Adipocyte (in vitro differentiated cells): ENCODE data around the gene TBX21.

Experiments used
- DNase-seq: peaks from one replicate; pipeline ENCODE4 v3.0.0-alpha.2; 2015; ENCODE audit warnings: low read depth
- H3K27me3 ChIP-seq: replicated peaks from 2 replicates; pipeline ENCODE4 v1.7.0; 2013; ENCODE audit warnings: mild to moderate bottlenecking, low read length, moderate library complexity; ENCODE audit not compliant: control insufficient read depth, insufficient read depth
- H3K36me3 ChIP-seq: 2 replicates; pipeline ENCODE4 v1.7.0; 2013; ENCODE audit warnings: low read length, mild to moderate bottlenecking, moderate library complexity; ENCODE audit not compliant: control insufficient read depth, insufficient read depth, severe bottlenecking
- H3K4me1 ChIP-seq: 2 replicates; pipeline ENCODE4 v1.7.0; 2013; ENCODE audit warnings: mild to moderate bottlenecking, low read length, moderate library complexity; ENCODE audit not compliant: control insufficient read depth, insufficient read depth
- H3K4me3 ChIP-seq: 2 replicates; pipeline ENCODE4 v1.7.0; 2013; ENCODE audit warnings: mild to moderate bottlenecking, low read length, moderate library complexity
- H3K9ac ChIP-seq: 2 replicates; pipeline ENCODE4 v1.7.0; 2013; ENCODE audit warnings: mild to moderate bottlenecking, low read length, moderate library complexity
- H3K9me3 ChIP-seq: 2 replicates; pipeline ENCODE4 v1.7.0; 2013; ENCODE audit warnings: mild to moderate bottlenecking, low read length, moderate library complexity; ENCODE audit not compliant: control insufficient read depth

The TBX21 gene

DNA sequence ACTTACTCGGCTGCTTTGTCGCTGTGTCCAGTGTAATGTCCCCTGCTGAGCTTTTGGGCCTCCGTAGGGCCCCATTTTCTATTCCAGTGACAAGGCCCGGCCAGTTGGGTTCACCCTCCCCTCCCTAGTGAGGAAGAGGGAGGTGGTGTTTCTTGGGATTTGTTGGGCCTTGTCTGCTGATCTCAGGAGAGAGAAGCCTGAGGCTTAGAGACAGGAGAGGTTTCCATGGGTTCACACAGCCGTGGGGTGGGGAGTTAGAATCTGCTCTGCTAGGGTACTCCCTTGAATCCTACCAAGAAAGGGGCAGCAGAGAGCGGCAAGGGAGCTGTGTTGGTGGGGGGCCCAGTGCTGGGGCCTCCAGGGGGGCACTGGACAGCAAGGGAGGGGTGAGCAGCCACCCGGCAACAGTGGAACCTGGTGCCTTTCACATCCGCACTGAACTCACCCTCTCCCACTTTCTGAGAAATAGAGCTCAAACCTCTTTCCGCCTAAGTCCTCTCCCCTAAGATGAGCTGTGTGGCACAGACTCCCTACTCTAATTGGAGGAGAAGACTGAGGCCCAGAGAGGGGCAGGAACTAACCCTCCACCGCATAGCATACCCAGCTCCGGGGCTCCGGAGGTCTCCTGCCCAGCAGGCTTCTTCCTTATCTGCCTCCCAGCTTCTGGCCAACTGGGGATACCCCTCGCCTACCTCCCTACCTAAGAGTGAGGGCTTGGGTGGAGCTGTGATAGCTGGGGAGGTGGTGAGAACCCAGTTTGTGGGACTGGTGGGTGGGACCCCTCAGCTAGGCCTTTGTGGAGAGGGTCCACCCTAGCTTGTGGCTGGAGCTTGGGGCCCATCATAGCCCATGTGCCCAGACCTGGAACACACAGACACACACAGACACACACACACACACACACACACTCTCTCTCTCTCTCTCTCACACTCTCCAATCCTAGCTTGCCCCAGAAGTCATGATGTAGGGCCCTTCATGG, 32.3 kb upstream of the TBX21 start:
- Histone ChIP-seq H3K36me3 (peaks cover 55% of the 10 kb centered on the region), H3K4me3 (no peak overlapping the region), H3K27me3 (no peaks in the 10 kb centered on the region), H3K9me3 (no peaks in the 10 kb centered on the region), H3K9ac (no peak overlapping the region), H3K4me1 (peaks cover 5% of the 10 kb centered on the region)
- DNase-seq, result no peak

DNA sequence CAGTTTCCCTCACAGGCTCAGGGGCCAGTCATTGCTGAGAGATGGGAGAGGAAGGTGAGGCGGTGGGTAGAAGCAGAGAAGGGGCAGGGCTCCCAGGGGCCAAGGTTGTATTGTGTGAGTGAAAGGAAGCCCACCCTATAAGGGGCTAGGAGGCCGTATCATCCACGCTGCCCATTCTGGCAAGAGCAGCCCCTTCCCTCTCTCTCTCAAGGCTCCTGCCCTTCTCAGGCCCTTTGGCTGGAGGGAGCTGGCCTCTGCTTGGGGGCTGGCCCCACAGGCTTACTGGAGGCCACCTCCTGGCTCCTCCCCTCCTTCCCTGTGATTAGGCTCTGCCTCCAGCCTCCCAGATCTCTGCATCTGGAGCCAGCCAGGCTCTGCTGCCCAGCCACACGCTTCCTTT, 31.4 kb upstream of the TBX21 start:
- no peak for DNase-seq
- no peak overlapping the region for H3K4me3 ChIP-seq
- H3K9me3 ChIP-seq, result no peaks in the 10 kb centered on the region
- no peaks in the 10 kb centered on the region for H3K27me3 ChIP-seq
- peaks cover 55% of the 10 kb centered on the region for H3K36me3 ChIP-seq
- peaks cover 5% of the 10 kb centered on the region for H3K4me1 ChIP-seq
- no peak overlapping the region for H3K9ac ChIP-seq

DNA sequence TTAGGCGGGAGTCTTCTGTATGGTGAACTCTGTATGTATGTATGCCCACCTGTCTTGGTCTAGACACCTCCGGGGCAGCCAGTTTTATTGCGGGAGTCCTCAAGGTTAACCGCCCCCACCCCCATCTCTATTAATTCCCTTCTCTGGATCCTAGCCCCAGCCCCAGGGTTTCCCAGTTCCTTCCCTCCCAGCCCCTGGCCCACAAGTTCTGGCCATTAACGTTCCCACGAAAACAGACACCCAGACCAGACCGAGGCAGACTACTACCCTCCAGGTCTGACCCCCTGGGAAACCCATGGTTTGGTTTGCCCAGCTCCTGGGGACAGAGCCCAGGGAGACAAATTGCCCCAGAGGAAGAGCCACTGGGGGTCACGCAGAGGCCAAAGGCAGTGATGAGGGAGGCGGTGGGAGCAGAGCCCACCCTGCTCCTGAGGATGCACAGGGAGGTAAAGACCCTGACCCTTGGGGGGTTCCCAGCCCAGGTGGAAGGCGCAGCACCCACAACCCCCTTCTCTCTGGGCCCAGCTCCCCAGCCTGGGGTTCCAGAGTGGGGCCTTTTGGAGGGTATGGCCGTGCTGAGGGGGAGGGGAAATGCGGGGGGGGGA, 30.5 kb upstream of the TBX21 start:
- no peak overlapping the region for H3K4me3 ChIP-seq
- peaks cover 49% of the 10 kb centered on the region for H3K36me3 ChIP-seq
- no peaks in the 10 kb centered on the region for H3K9me3 ChIP-seq
- H3K9ac ChIP-seq, result no peak overlapping the region
- H3K27me3 ChIP-seq, result no peaks in the 10 kb centered on the region
- H3K4me1 ChIP-seq, result peaks cover 11% of the 10 kb centered on the region
- DNase-seq, result no peak

DNA sequence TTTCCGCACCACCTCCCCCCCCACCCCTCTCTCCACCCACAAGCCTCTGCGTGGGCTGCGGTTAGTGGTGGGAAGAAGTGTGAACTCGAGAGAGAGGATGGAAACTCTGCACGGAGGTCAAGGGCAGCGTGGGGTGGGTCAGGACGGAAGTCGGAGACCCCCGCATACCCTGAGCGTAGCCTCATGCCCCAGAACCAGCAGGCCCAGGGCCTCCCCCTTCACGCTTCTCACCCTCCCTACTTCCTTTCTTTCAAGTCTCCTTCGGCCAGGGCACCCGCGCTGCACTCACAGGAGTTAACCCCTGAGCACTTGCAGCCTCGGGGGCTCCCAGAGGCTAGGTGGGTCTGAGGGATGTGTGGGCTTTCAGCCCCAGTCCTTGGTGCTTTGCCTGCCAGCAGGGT, 29.8 kb upstream of the TBX21 start:
- Histone ChIP-seq H3K4me3 (no peak overlapping the region), H3K9ac (no peak overlapping the region), H3K4me1 (peaks cover 11% of the 10 kb centered on the region), H3K36me3 (peaks cover 49% of the 10 kb centered on the region), H3K27me3 (no peaks in the 10 kb centered on the region), H3K9me3 (no peaks in the 10 kb centered on the region)
- no peak for DNase-seq

DNA sequence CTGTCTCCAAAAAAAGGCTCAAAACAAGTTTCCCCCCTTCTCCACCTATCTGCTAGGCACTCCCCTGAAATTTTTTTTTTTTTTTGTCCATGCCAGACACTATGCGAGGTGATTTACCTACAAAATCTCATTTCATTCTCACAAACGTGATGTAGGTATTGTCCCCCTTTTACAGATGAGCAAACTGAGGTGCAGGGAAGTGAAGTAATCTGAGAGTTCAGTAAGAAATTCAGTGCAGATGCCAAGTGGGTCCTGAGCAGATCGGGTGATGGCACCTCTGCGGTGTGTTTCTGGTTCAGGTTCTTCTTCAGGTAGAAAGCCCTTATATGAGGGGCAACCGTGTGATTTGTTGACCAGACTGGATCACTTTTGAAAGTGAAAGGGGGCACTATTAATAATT, 29.4 kb upstream of the TBX21 start:
- H3K36me3 ChIP-seq, result peaks cover 45% of the 10 kb centered on the region
- H3K9me3 ChIP-seq, result no peaks in the 10 kb centered on the region
- H3K4me3 ChIP-seq, result no peak overlapping the region
- no peak overlapping the region for H3K9ac ChIP-seq
- peaks cover 11% of the 10 kb centered on the region for H3K4me1 ChIP-seq
- DNase-seq, result no peak
- H3K27me3 ChIP-seq, result no peaks in the 10 kb centered on the region

DNA sequence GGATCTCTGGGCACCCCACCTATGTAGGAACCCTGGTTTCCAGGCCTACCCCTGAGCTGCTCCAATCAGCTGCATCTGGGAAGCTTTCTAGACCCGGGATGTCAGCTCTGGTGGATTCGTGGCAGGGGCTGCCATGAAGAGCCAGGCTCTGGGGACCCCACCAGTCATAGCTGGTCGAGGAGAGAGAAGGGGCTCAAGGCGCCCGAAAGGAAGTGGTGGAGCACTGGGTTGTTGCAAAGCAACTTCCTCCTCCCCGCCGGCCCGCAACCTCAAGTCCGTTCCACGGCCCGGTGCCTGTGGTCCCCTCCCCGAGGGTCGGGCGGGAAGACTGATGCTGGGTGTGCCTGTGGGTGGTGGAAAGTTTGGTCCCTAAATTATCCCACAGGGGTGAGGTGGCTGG, 28.9 kb upstream of the TBX21 start:
- no peak for DNase-seq
- Histone ChIP-seq H3K36me3 (peaks cover 42% of the 10 kb centered on the region), H3K27me3 (no peaks in the 10 kb centered on the region), H3K9ac (no peak overlapping the region), H3K4me1 (peaks cover 11% of the 10 kb centered on the region), H3K9me3 (no peaks in the 10 kb centered on the region), H3K4me3 (no peak overlapping the region)

DNA sequence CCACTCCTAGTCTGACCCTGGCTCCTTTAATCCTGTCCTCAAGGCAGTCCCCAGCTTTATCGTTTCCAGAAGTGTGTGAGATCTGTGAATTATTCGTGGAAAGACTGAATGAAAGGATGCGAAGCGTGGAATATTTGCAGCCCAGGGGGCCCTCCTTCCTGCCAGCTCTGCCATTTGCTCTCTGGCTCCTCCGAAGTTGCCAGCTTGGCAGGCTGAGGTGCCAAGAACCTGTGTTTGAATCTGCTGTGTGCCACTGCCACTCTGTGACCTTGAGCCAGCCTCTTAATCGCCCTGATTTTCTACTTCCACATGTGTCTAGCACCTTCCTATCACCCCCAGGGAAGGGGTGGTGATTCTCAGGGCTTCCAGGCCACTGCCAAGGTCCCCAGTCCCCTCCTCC, 28.3 kb upstream of the TBX21 start:
- Histone ChIP-seq H3K4me1 (peaks cover 11% of the 10 kb centered on the region), H3K36me3 (peaks cover 39% of the 10 kb centered on the region), H3K9me3 (no peaks in the 10 kb centered on the region), H3K4me3 (no peak overlapping the region), H3K27me3 (no peaks in the 10 kb centered on the region), H3K9ac (no peak overlapping the region)
- DNase-seq, result no peak

DNA sequence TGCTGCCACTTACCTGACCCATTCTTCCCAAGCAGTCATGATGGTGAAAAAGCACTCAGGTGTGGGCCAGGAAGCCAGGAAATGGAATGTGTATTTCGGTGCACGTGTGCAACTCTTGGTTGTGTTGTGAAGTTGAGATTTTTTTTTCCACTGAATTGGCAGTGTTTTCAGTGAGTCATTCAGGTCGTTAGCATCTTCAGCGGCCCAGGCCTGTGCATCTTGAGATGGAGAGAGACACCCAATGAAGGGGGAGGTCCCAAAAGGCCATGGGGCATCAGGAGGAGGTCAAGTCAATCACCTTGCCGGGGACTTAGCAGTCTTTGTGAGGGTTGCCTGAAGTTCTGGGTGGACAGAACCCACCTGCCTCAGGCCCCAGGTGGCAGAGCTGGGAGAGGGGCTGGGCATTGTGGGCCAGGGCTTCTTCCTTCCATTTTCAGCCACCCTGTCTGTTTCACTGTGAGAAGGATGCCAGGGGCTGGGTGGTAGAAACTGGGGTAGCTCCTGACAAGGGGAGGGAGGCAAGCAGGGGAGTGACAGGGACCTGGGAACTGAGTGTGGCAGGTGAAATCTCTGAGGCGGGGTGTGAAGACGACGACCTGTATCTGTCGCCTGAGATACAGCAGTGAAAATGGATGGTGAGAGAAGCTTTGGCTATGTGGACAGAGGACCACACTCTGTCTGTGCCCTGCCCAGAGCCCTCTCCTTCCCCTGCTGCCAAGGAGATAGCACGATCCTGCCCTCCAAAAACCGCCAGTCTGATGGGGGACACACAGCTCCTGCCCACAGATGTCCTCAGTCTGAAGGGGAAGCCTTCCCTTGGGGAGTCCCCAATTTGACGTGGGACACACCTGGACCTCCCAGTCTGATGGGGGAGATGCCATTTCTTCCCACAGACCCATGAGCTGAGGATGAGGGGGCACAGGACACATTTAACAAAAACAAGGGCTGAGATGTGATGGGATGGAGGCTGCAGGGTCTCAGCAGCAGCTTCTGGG, 27.2 kb upstream of the TBX21 start:
- H3K9me3 ChIP-seq, result no peaks in the 10 kb centered on the region
- H3K27me3 ChIP-seq, result no peaks in the 10 kb centered on the region
- no peak overlapping the region for H3K9ac ChIP-seq
- peaks cover 41% of the 10 kb centered on the region for H3K36me3 ChIP-seq
- H3K4me3 ChIP-seq, result no peak overlapping the region
- DNase-seq, result no peak
- peaks cover 11% of the 10 kb centered on the region for H3K4me1 ChIP-seq

DNA sequence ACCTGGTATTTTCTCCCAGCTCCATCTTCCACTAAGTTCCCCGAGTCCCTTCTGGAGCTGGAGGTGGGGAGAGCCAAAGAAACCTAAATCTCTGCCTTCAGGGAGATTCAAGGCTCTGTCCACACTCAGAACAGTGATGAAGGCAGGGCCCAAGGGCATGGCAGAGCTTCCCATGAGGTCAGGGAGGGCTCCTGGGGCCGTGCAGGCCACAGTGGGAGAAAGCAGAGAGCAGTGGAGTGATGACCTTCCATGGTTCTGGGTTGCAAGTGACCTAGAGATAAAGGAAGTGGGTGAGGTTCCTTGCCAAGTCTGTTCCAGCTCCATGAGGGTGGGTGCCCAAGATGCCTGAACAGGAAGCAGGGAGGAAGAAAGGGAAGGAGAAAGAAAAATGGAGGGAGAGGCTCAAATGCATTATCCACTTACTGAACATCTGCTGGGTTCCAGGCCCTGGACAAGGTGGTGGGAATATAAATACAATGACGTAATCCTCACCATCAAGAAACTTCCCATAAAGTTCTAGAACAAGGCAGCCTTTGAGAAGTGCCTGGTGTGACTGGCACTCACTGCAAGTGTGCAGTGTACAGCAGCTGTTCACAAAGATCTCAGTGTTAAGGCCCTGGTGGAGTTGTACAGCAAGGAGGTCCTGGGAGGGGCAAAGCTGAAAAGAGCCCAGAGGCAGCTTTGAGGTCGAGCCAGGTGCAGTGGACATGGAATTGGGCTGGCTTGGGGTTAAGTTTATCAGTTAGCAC, 25.8 kb upstream of the TBX21 start:
- Histone ChIP-seq H3K9ac (no peak overlapping the region), H3K4me3 (no peak overlapping the region), H3K9me3 (no peaks in the 10 kb centered on the region), H3K4me1 (peaks cover 11% of the 10 kb centered on the region), H3K36me3 (peaks cover 27% of the 10 kb centered on the region), H3K27me3 (no peaks in the 10 kb centered on the region)
- no peak for DNase-seq

DNA sequence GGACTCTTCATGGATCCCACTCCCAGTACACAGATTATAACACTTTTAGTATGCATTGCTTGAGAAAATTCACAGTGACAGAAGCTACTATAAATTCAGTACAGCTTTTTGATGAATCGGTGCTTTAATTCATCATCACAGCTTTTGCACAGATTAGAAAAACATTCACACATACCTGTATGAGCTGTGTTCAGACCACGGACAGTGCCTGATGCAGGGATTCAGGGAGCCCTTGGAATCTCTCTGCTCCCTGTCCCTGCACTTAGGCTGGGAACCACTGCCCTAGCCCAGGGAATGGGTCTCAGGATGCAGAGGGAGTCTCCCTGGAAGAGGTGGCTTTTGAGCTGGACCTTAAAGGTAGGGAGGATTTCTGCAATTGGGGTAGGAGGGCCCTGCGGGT, 25.2 kb upstream of the TBX21 start:
- no peaks in the 10 kb centered on the region for H3K9me3 ChIP-seq
- peaks cover 1% of the 10 kb centered on the region for H3K27me3 ChIP-seq
- H3K9ac ChIP-seq, result no peak overlapping the region
- H3K4me3 ChIP-seq, result no peak overlapping the region
- DNase-seq, result no peak
- peaks cover 11% of the 10 kb centered on the region for H3K4me1 ChIP-seq
- H3K36me3 ChIP-seq, result peaks cover 27% of the 10 kb centered on the region
